Mesenteric fat pad (tissue), 1 donor: ENCODE data around the gene TASP1. TPM values are rescaled to one million over a fixed set of nuclear protein-coding genes. Genes with fewer than 3 reads are reported as not detected.

Experiments
- DNase-seq: peaks from one replicate; pipeline ENCODE4 v3.0.0-alpha.2; 2020; ENCODE audit warnings: low spot score
- total RNA-seq: library from RNA; stranded (reverse); fragmentation: NEBNext Ultra II Directional; extraction: Animal tissue kit (Norgen Biotek cat#: 25700); gene quantifications from one replicate; pipeline ENCODE4 v1.2.1, GENCODE V29; 2021
- donor health status: DM: yes; HTN: yes; CAD: no.

The TASP1 gene
- total RNA-seq, 1 donor from 2014 or later: 10.9 TPM

DNA sequence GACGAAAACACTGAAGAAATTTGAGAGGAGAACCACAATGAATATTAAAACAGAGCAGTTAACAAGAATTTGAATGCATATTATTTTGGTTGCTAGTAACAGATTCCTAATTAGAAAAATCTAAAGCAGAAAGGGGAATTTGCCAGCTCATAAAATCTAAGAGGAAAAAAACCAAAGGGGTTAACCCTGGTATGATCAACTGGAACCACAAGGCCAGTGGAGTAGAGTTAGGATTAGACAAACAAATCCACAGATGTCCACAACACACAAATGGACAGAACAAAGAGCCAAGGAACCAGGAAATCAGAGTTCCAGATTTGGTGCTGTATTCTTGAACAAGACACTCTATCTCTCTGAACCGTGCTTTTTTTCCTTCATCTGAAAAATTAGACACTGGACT lies 195.0 kb downstream of the TASP1 start:
- no peak for DNase-seq

DNA sequence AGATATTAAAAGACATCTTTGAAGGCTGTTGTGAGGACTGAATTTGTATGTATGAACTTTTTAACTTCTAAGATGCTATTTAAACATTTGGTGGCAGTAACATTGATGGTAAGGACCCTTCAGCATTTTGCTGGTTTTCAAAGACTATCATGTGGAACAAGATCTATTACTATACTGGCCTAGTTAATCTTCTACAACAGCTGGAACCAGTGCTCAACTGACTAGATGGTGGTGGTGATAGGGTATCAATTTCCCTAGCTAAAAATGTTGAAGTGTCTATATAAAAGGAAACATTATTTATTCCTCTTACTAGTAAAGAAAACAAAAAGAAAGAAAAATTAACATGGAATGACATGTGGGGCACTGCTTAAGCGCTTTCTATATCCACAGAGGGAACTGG lies 195.7 kb downstream of the TASP1 start:
- DNase-seq: no peak

DNA sequence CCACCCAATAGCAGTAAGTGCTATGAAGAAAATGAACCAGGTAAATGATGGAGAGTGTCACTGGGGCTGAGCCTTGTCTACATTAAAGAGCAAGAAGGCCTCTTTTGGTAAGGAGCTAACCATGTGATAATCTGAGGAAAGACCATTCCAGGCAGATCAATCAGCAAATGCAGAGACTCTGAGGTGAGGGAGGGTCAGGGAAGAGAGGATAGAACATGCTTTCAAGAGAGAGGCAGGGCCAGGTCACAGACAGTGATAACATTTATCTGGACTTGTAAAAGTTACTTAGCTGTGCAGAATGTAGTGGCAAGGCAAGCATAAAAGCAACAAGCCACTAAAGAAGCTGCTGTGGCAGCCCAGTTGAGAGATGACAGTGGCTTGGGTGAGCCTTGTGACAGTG lies 197.3 kb downstream of the TASP1 start:
- no peak for DNase-seq

DNA sequence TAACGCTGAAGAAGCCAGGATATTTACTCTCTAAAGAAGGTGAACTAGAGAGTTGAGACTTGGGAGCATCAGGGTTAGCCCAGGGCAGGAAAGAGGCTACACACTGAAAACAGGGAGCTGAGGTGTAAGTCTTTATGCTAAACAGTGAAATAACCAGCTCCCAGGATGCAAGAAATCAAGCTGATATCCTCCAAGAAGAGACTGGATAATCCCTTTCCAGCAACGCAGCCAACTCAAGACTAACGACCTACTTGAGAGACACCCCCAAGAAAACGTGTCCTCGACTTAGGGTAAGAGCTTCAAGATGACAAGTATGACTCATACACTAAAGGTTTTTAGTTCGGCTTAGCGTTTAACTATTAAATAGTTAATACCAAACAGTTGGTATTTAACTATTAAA lies 202.2 kb downstream of the TASP1 start:
- no peak for DNase-seq

DNA sequence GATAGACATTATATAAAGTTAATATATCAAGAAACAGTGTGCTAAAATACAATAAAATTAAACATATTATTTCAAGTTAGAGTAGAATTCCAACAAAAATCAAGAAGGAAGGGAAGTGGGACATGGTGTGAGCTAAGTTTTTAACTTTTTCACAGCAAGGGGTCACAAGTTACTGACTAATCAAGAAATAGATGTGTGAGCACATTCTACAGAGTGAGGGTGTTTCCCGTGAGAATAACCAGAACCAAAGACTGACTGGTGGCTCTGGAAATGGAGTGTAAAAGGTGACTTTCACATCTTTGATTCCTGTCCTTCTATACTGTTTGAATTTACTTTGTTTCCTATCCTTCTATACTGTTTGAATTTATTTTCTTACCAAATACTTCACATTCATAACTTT lies 206.6 kb downstream of the TASP1 start:
- DNase-seq: no peak

DNA sequence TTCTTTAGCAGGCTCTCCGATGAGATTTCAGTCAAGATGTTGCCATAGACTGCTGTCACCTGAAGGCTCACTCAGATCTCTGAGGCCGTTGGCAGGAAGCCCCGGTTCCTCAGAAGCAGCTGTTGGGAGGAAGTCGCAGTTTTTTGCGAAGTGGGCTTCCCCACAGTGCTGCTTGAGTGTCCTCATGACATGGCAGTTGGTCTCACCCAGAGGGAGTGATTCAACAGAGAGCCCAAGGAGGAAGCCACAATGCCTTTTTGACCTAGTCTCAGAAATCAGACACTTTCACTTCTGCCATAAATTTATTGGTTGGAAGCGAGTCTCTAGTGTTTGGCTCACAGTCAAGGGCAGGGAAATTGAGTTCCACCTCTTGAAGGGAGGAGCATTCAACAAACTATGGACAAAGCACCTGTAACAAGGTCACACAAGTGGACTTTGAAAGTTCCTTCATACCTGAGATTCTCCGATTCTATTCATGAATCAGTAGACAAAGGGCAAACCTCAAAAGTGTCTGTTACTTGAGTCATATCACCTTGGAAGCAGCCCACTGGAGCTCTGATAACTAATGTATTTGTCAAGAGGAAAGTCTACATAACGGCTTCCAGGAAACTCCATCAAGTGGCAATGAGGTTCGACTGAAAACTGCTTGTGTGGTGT lies 208.3 kb downstream of the TASP1 start:
- no peak for DNase-seq

DNA sequence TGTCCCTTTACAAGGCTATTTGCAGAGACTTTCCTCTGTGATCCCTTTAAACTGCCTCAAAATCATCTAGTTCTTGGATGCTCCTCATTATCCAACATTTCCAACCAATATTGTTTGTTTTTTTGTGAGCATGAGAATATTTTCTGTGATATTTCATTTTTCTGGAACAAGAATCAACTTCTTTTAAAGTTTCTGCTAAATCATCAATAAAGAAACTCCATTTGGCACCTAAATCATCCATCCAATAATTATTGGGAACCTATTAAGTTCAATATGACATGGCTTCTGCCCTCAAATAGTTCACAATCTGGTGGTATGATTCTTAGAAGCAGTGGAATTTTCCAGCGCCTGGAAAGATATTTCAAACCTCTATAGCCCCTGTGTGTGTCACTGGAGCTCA lies 210.0 kb downstream of the TASP1 start:
- DNase-seq: no peak

DNA sequence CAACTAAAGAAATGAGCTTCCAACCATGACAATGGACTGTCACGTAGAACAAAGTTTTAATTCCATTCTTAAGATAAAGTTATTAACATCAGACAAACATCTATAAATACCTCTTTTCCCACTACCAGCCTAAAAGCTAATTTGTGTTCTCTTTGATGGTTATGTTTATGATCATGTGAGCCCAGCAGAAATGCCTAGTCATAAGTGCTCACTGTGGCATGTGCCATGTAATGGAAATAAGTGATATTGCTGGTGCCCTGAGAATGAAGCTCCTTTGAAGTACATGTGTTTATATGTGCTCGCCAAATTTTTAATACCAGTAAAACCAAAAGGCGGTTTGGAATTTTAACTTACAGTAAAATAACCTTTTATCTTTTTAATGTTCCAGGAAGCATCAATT lies 211.9 kb downstream of the TASP1 start:
- DNase-seq: no peak

DNA sequence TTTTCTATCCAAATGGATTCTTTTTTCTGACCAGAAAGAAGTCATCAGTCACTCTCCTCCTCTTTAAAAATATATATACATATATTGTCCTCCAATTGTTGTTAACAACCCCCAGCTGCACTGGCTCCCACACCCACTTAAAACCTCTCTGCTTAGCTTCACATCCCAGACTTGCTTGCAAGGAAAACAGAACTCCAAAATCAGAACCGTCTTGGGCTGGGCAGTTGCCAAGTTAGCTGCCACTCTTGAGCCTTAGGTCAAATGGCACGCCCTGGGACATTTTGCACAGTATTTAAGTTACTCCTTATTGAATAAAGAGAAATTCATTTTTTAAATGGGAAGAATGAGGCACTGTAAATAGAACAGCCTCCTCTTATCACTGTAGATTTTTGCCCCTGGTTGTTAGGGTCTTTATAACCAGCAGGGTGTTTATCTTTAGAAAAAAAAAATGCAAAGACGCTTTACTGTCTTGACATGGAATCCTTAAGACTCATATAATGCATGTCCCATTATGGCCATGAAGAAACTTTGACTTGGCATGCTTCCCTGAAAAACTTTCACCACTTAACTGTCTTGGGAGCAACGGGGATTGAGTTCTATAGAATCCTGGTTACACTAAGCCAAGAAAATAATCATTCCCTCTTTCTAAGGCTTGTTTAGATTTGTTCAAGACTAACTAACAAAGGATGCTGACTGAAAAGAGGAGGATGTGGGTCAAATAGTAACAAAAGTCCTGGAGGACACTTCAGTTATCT lies 213.2 kb downstream of the TASP1 start:
- DNase-seq: no peak

DNA sequence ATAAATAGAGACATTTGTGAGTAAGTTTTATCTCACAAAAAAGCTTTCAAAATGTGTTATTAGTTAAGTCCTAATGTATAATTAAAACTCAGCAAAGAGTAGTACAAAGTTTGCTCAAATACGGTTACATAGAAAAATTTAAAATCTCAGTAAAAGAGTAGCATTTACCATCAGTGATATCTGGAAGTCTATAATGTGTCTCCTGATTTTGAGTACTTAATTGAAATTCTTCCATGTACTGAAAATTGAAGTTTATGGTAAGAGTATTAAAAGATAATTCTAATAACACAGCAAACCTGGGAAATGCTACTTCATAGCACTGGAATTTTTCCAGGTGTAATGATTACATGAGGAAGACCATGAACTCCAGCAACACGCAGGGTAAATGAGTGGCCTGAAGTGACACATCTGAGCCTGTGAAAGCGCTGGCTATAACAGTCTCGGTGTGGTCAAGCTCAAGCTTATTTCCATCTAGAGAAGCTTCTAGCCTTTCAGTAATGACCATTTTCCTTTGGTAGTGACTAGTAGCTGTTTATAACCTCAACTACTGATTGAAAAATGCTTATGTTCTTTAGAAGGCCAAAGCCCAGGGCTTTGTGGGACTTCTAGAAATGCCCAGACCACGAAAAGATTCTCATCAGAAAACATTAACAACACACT lies 214.4 kb downstream of the TASP1 start:
- no peak for DNase-seq

DNA sequence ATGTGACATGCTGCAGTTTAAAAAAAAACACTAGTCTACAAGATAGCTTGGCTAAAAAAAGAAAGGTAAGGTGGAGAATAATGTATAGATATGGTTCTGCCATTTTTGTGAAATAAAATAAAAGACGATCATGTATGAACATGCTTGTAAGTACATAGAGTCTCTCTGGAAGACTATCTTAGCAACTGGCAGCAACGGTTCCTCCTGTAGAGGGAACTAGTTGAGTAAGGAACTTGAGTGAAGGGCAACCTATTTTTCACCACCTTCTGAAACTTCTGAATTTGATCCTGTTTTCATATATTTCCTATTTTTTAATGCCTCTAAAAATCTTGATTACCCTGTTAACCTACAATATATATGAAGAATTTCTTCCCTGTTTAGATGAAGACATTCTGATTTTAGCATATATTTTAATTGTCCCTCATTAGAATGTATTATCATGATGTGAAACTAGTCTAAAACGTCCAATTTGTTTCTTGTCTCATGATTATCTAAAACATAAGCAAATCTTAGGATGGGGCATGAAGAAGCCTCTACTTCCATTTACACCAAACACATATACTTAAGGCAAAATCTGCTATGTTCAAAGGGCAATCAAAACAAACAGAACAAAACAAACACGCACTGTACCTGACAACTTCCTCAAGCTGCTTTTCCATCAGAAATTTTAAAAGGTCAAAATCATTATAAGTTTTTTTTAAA lies 215.1 kb downstream of the TASP1 start:
- DNase-seq: no peak

DNA sequence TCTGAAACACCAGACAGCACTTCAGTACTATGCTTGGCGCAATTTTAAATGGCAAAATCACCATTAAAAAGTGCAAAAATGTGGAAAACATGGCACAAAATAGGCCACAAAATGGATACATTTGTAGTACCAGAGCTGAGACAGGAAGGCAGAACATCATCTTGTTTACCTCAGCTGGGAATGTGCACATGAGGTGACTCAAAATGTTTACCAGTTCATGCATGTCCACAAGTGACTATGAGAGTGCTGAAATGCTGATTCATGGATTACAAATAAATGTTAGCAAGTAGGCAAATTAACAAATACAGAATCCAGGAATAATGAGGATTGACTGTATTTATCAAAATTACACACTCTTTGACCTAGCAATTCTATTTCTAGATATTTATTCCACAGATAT lies 216.1 kb downstream of the TASP1 start:
- DNase-seq: no peak

DNA sequence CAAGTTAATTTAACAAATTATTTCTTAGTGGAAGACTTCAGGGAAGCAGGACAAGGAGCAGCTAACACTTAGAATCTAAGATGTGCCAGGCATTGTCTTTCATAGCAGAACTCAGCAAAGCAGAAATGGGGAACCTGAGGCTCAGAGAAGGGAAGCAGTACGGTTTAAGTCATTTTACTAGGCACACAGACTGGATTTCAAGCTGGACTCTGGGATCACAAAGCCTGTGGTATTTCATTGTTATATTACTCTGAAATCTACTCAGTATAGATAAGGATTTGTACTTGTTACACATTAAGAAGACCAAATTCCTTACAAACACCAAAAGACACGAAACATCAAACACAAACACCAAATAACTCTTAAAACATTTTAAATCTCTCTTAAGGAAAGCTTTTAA lies 218.1 kb downstream of the TASP1 start:
- no peak for DNase-seq

DNA sequence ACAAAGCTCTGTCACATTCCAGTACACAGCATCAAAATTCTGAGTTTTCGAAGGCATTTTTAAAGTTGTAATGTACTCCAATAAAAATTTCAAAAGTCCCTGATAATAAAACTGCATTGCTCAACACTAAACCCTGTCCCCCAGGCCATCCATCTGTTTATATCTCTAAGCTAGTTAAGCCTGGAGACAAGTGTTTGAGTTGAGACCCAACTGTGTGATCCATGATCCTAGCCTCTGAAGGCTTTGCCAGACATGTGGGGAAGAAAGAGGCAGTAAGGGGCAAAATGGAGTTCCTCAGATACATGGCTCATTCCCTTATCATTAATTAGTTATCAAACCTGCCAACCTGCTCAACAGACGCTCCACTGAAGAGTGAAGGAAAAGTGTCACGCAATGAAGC lies 219.3 kb downstream of the TASP1 start:
- DNase-seq: no peak

DNA sequence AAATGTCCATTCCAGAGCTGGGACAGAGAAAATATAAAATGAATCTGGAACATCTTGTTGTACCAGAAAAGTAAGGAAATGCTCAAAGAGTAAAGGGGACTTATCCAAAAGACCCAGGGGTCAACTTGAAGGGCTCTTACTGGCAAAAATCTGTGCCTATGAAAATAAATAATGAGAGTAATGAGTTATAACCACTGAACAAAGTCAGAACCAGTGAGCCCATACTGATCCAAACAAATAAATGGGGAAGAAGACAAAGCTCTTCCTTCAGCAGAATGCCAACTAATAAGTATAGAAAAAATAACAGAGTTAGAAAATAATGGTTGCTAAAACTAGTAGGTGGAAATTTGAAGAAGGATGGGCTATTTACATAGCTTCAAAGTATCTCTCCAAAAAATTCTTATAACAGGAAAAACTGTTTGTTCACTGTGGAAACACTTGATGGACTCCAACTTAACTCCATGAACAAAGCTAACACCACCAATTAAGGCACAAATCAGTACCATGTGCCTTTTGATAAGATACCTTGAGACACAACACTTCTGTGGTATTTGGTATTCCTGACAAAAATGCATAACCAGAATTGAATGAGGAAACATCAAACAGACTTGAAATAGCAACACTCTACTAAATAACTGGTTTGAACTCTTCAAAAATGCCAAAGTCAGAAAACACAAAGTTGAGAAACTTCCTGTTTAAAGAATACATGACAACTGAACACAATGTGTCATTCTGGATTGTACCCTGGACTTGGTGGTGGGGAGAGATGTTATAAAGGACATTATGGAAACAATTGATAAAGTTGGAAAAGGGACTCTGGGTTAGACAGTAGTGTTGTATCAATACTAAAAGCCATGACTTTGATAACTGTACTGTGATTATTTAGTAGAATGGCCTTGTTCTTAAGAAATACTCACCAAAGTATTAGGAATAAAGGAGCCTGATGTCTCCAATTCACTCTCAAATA lies 220.2 kb downstream of the TASP1 start:
- DNase-seq: no peak

DNA sequence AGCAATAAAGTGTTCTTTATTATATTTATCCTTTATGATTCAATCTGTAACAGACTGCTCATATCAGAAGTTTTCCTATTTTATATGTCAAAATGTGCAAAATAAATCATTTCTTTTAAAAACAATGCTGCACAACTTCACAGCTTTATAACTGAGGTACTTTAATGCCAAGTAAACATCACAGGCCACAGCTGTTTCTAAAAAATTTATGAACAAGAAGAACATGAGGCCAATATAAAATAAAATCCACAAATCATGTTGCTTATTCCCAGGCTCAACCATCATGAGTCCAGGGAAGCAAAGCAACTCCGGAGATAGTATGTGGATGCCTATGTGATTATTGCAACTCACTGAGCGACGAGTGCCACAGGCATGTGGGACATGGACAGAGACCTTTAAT lies 222.2 kb downstream of the TASP1 start:
- no peak for DNase-seq

DNA sequence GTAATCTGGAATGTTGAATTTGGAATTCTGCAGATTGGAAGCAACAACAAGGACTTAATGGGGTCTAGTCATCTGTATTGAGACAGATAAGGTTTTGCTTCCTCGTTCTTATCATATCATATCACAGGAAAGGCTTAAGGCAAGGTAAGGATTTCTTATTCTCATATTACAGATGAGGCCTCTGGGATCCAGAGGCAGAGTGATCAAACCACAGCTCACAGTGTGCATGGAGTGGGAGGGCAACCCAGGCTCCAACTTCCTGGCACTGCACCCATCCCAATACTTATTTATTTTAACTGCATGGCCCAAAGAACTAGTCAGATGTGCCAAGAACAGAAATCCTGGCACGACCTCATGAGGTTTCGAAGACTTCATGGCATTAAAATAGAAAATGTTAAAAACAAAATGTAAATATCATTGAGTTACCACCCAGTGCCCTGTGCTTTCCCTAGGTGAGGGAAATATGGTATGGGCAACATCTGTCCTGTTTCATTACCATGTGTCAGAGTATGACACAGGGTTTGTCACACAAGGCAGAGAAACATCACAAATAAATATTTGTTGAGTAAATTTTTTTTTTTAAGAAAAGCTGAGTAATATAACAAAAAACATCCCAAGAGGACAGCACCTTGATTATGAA lies 225.8 kb downstream of the TASP1 start:
- DNase-seq: no peak

DNA sequence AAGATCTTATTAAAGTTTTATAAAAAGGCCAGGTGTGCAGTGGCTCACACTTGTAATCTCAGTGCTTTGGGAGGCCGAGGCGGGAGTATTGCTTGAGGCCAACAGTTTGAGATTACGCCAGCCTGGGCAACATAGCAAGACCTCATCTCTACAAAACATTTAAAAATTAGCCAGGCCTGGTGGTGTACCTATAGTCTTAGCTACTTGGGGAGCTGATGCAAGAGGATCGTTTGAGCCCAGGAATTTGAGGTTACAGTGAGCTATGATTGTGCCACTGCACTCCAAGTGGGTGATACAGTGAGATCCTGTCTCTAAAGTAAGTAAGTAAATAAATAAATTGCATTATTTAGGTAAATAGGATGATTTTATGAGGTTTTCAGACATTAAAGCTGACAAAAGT lies 234.4 kb downstream of the TASP1 start:
- DNase-seq: no peak

DNA sequence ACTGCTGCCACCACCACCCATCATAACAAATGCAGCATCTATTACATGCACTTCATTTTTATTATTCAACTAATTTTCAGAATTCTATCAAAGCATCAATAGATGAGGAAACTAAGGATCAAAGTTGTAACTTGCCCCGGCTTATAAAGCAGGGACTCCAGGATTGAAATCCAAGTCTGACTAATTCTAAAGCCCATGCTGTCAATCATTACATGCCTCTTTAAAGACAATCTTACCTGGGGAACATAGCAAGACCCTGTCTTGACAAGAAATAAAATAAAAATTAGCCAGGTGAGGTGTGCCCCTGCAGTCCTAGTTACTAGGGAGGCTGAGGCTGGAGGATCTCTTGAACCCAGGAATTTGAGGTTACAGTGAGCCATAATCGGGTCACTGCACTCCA lies 235.3 kb downstream of the TASP1 start:
- no peak for DNase-seq

DNA sequence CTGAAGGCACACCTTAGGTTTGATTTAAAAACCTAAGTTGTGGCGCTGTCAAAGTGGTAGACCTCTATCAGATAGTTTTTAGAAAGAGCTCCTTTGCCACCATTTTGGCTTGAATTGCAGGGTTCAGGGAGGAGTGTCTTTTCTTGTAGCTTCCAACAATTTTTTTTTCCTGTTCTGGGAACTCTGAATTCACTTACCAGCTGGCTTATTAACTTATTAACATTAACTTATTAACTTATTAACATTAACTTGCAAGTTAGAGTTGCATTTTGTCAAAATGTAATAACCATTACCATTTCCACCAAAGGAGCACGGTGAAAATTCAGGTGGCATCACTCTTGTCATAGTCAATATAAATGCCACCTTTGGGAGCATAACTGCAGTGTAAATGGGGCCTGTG lies 235.7 kb downstream of the TASP1 start:
- DNase-seq: no peak
